GM23248 (cell line): ENCODE data around the gene ZBTB16.

Experiments
- EZH2 ChIP-seq: fragments of 200-600 bp; sonication (generic); IDR thresholded peaks from 2 replicates; pipeline ENCODE4 v1.6.1; 2018; ENCODE audit warnings: antibody characterized with exemption, mild to moderate bottlenecking; ENCODE audit not compliant: insufficient read depth, poor library complexity, severe bottlenecking
- EZH2phosphoT487 ChIP-seq: fragments of 200-600 bp; sonication (generic); IDR thresholded peaks from 2 replicates; pipeline ENCODE4 v1.6.1; 2018; ENCODE audit warnings: antibody characterized with exemption, moderate library complexity, mild to moderate bottlenecking, low read depth; ENCODE audit not compliant: insufficient read depth

- TF ChIP-seq EZH2 (no peak), EZH2phosphoT487 (no peak)
Measured at GRCh38 chr11:114254571-114255146, 195.1 kb downstream of the ZBTB16 start.
